WERI-Rb-1 (cell line): ENCODE measurements around the gene PSME3IP1.
"Not testable (repeated sequence)": the region's sequence is repeated elsewhere in the genome, so short reads cannot be mapped to it uniquely, and the experiment has no call there.

Experiments used
- DNase-seq: peaks from one replicate; pipeline ENCODE4 v3.0.0-alpha.2; 2020
- H3K27ac ChIP-seq: fragments of 250-450 bp; sonication (Bioruptor Pico); 2 replicates; pipeline ENCODE4 v1.5.1; 2020; ENCODE audit warnings: mild to moderate bottlenecking, moderate library complexity
- H3K27me3 ChIP-seq: fragments of 250-450 bp; sonication (Bioruptor Pico); 2 replicates; pipeline ENCODE4 v1.5.1; 2021; ENCODE audit warnings: mild to moderate bottlenecking, low read depth, moderate library complexity; ENCODE audit not compliant: insufficient read depth, severe bottlenecking
- H3K36me3 ChIP-seq: fragments of 250-450 bp; sonication (Bioruptor Pico); 2 replicates; pipeline ENCODE4 v1.5.1; 2020; ENCODE audit warnings: mild to moderate bottlenecking, moderate library complexity
- H3K4me3 ChIP-seq: 2 replicates; pipeline ENCODE4 v1.5.1; 2011; ENCODE audit warnings: low read depth, mild to moderate bottlenecking, control low read depth, low read length
- H3K9me3 ChIP-seq: fragments of 250-450 bp; sonication (Bioruptor Pico); 2 replicates; pipeline ENCODE4 v1.5.1; 2021; ENCODE audit warnings: mild to moderate bottlenecking, moderate library complexity; ENCODE audit not compliant: severe bottlenecking
- CTCF ChIP-seq: IDR thresholded peaks from 2 replicates; pipeline ENCODE4 v1.5.1; 2011; ENCODE audit warnings: low read depth, mild to moderate bottlenecking, control low read depth, inconsistent platforms, low read length

The PSME3IP1 gene

GRCh38 chr16:57203451-57203850, 17.6 kb upstream of the PSME3IP1 start:
- H3K27me3 ChIP-seq = no peaks in the 10 kb centered on the region
- TF ChIP-seq CTCF = no peak
- peaks cover 40% of the 10 kb centered on the region for H3K36me3 ChIP-seq
- no peak for DNase-seq
- H3K4me3 ChIP-seq = no peak overlapping the region
- no peaks in the 10 kb centered on the region for H3K9me3 ChIP-seq
- no peak overlapping the region for H3K27ac ChIP-seq

GRCh38 chr16:57202095-57202886, 16.5 kb upstream of the PSME3IP1 start:
- Histone ChIP-seq H3K4me3 (no peak overlapping the region), H3K36me3 (peaks cover 34% of the 10 kb centered on the region), H3K27ac (no peak overlapping the region), H3K9me3 (no peaks in the 10 kb centered on the region), H3K27me3 (no peaks in the 10 kb centered on the region)
- TF ChIP-seq CTCF = no peak
- DNase-seq = no peak

GRCh38 chr16:57200926-57201325, 15.1 kb upstream of the PSME3IP1 start:
- H3K9me3 ChIP-seq, DNase-seq, H3K27ac ChIP-seq, H3K4me3 ChIP-seq, H3K27me3 ChIP-seq: not testable (repeated sequence)
- peaks cover 22% of the 10 kb centered on the region for H3K36me3 ChIP-seq

- not testable (repeated sequence) for H3K27ac ChIP-seq, H3K9me3 ChIP-seq, H3K27me3 ChIP-seq, DNase-seq, H3K4me3 ChIP-seq
- H3K36me3 ChIP-seq = peaks cover 16% of the 10 kb centered on the region
Measured at GRCh38 chr16:57200321-57200720, 14.5 kb upstream of the PSME3IP1 start.

- TF ChIP-seq CTCF = no peak
- no peak for DNase-seq
- Histone ChIP-seq H3K9me3 (no peaks in the 10 kb centered on the region), H3K36me3 (peaks cover 4% of the 10 kb centered on the region), H3K4me3 (no peak overlapping the region), H3K27ac (no peak overlapping the region), H3K27me3 (no peaks in the 10 kb centered on the region)
Measured at GRCh38 chr16:57196753-57197152, 10.9 kb upstream of the PSME3IP1 start.

- H3K27ac ChIP-seq = no peak overlapping the region
- H3K36me3 ChIP-seq = peaks cover 4% of the 10 kb centered on the region
- DNase-seq = no peak
- no peaks in the 10 kb centered on the region for H3K9me3 ChIP-seq
- no peak overlapping the region for H3K4me3 ChIP-seq
- H3K27me3 ChIP-seq = no peaks in the 10 kb centered on the region
- TF ChIP-seq CTCF = no peak
Measured at GRCh38 chr16:57196286-57196685, 10.4 kb upstream of the PSME3IP1 start.

- peaks cover 13% of the 10 kb centered on the region for H3K36me3 ChIP-seq
- H3K27ac ChIP-seq = no peak overlapping the region
- H3K27me3 ChIP-seq = no peaks in the 10 kb centered on the region
- no peak for TF ChIP-seq CTCF
- H3K9me3 ChIP-seq = no peaks in the 10 kb centered on the region
- no peak overlapping the region for H3K4me3 ChIP-seq
- no peak for DNase-seq
Measured at GRCh38 chr16:57194512-57194911, 8.7 kb upstream of the PSME3IP1 start.
